Measurements from ENCODE around the gene ZNF451. TPM values are rescaled to one million over a fixed set of nuclear protein-coding genes. Genes with fewer than 3 reads are reported as not detected.

ZNF451 gene
- total and polyA plus RNA-seq, 3 donors from 2014 or later, result 68.1 to 106 (median 70.1) TPM

DNA sequence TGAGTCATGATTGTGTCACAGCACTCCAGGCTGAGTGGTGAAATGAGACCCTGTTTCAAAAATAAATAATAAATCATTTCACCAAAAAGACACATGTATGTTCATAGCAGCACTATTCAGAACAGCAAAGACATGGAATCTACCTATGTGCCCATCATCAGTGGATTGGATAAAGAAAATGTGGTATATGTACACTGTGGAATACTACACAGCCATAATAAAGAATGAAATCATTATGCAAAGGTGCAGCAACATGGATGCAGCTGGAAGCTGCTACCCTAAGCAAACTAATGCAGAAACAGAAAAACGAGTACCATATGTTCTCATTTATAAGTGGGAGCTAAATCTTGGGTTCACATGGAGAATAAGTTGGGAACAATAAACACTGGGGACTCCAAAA lies 33.1 kb downstream of the ZNF451 start:
- TF ChIP-seq CTCF (IDR thresholded peaks at IDR 0.05) (no peak), POLR2A (IDR thresholded peaks at IDR 0.05) (no peak)
- intact Hi-C loops (cut with DNase I; ENCODE audit: low total_unique reads), result no loop called here
- Histone ChIP-seq H3K9me3 (no peaks in the 10 kb centered on the region), H3K27ac (no peak overlapping the region), H3K27me3 (no peaks in the 10 kb centered on the region), H3K4me1 (no peaks in the 10 kb centered on the region), H3K36me3 (ENCODE audit: low read depth, missing control alignments) (no peaks in the 10 kb centered on the region), H3K4me3 (no peak overlapping the region)
- DNase-seq, result no peak
- 96 to 100% methylated on average over 1 of the region's 1 CpG for WGBS, 2 donors

- intact Hi-C loops (cut with DNase I; ENCODE audit: low total_unique reads), result no loop called here
- DNase-seq, result no peak
- H3K27me3 ChIP-seq, result no peaks in the 10 kb centered on the region
- no peaks in the 10 kb centered on the region for H3K36me3 ChIP-seq (ENCODE audit: low read depth, missing control alignments)
- no peaks in the 10 kb centered on the region for H3K9me3 ChIP-seq
- no peak overlapping the region for H3K27ac ChIP-seq
- H3K4me1 ChIP-seq, result no peaks in the 10 kb centered on the region
- TF ChIP-seq CTCF (IDR thresholded peaks at IDR 0.05), result no peak
- TF ChIP-seq POLR2A (IDR thresholded peaks at IDR 0.05), result no peak
- no peak overlapping the region for H3K4me3 ChIP-seq
These were observed 37.8 kb downstream of the ZNF451 start for GRCh38 chr6:57127763-57128162.

DNA sequence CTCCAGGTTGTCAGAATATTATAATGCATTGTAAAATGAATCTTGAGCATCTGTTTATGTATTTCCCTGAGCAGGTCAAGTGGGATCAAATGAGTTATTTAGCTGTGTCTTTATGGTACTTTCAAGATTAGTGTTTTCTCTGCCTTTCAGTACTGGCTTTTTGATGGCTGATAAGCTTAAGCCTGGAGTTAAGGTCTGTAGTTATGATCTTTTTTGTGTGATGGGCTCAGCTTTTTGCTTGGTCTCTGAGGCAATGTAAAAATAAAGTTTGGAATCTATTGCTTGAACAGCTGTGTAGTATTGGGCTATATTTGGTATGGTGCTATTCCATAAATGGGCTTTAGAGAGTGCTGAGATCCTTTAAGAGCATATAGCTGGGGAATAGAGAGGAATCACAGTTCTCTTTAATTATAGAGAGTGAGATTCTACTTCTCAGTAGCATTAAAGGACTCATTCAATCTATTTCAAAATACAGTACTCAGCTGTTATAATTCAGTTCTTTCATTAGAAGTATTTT lies 40.7 kb downstream of the ZNF451 start:
- Histone ChIP-seq H3K9me3 (no peaks in the 10 kb centered on the region), H3K4me1 (no peaks in the 10 kb centered on the region), H3K4me3 (no peak overlapping the region), H3K27ac (no peak overlapping the region), H3K36me3 (ENCODE audit: low read depth, missing control alignments) (no peaks in the 10 kb centered on the region), H3K27me3 (no peaks in the 10 kb centered on the region)
- DNase-seq, result no peak
- intact Hi-C loops (cut with DNase I; ENCODE audit: low total_unique reads), result no loop called here
- TF ChIP-seq CTCF (IDR thresholded peaks at IDR 0.05) (no peak), POLR2A (IDR thresholded peaks at IDR 0.05) (no peak)

- H3K4me3 ChIP-seq, result no peak overlapping the region
- no peaks in the 10 kb centered on the region for H3K4me1 ChIP-seq
- intact Hi-C loops (cut with DNase I; ENCODE audit: low total_unique reads), result no loop called here
- H3K27ac ChIP-seq, result no peak overlapping the region
- DNase-seq, result no peak
- 93 to 100% methylated on average over 1 of the region's 1 CpG for WGBS, 2 donors
- no peaks in the 10 kb centered on the region for H3K9me3 ChIP-seq
- TF ChIP-seq POLR2A (IDR thresholded peaks at IDR 0.05), result no peak
- H3K27me3 ChIP-seq, result no peaks in the 10 kb centered on the region
- no peaks in the 10 kb centered on the region for H3K36me3 ChIP-seq (ENCODE audit: low read depth, missing control alignments)
These were observed 45.0 kb downstream of the ZNF451 start for GRCh38 chr6:57134954-57135353.

- no peaks in the 10 kb centered on the region for H3K4me1 ChIP-seq
- TF ChIP-seq POLR2A (IDR thresholded peaks at IDR 0.05) (no peak), CTCF (IDR thresholded peaks at IDR 0.05) (no peak)
- intact Hi-C loops (cut with DNase I; ENCODE audit: low total_unique reads), result no loop called here
- H3K9me3 ChIP-seq, result no peaks in the 10 kb centered on the region
- H3K27me3 ChIP-seq, result no peaks in the 10 kb centered on the region
- H3K4me3 ChIP-seq, result no peak overlapping the region
- no peaks in the 10 kb centered on the region for H3K36me3 ChIP-seq (ENCODE audit: low read depth, missing control alignments)
- no peak overlapping the region for H3K27ac ChIP-seq
- DNase-seq, result no peak
- WGBS, 2 donors, result 81 to 91% methylated on average over 1 of the region's 1 CpG
These were observed 45.9 kb downstream of the ZNF451 start for GRCh38 chr6:57135885-57136284.
